ENCODE results near the gene TLL2. TPM values are rescaled to one million over a fixed set of nuclear protein-coding genes. Genes with fewer than 3 reads are reported as not detected.

Gene TLL2
- total RNA-seq, 1 donor from 2014 or later = 1.9 TPM

DNA sequence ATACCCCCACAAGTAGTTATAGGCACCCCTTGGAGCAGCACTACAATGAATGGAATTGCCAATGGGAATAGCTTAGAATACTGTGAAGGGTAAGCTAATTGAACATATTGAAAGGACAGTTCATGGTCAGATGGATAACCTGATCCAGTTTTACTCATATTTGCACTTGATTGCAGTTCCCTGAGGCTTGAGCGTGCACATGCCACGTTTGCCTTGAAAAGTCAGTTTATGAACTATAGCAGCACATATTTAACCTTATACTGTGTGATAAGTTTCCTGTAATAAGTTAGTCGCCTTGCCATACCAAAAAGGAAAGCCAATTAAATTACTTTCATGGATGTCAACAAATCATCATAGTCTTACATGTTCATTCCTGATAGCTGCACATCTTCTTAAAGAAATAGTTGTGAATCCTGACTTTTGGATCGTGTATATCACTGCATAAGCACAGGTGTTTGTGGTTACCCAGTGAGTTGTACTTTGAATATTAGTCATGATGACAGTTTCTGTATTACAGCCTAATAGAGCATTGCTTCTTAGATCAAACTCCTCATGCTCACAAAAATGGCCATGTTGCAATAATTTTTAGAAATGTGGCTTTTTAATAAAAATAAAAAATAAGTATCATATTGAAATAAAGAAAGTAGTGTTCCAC is 187.9 kb downstream of the TLL2 start:
- no peak for DNase-seq (ENCODE audit: low spot score)
- Mint-ChIP-seq H3K36me3 (ENCODE audit: low read depth) (no peaks in the 10 kb centered on the region), H3K4me1 (ENCODE audit: low read depth) (no peaks in the 10 kb centered on the region), H3K27ac (ENCODE audit: unreplicated experiment) (no peak overlapping the region), H3K4me3 (ENCODE audit: unreplicated experiment) (no peak overlapping the region), H3K9me3 (ENCODE audit: low read depth) (no peaks in the 10 kb centered on the region), H3K27me3 (ENCODE audit: low read depth) (peaks cover 43% of the 10 kb centered on the region)
- TF ChIP-seq, protein P1, sequence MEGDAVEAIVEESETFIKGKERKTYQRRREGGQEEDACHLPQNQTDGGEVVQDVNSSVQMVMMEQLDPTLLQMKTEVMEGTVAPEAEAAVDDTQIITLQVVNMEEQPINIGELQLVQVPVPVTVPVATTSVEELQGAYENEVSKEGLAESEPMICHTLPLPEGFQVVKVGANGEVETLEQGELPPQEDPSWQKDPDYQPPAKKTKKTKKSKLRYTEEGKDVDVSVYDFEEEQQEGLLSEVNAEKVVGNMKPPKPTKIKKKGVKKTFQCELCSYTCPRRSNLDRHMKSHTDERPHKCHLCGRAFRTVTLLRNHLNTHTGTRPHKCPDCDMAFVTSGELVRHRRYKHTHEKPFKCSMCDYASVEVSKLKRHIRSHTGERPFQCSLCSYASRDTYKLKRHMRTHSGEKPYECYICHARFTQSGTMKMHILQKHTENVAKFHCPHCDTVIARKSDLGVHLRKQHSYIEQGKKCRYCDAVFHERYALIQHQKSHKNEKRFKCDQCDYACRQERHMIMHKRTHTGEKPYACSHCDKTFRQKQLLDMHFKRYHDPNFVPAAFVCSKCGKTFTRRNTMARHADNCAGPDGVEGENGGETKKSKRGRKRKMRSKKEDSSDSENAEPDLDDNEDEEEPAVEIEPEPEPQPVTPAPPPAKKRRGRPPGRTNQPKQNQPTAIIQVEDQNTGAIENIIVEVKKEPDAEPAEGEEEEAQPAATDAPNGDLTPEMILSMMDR (IDR thresholded peaks at IDR 0.05) = no peak

GRCh38 chr10:96324447-96324846 is 189.3 kb downstream of the TLL2 start:
- no peak overlapping the region for H3K4me3 Mint-ChIP-seq (ENCODE audit: unreplicated experiment)
- H3K27ac Mint-ChIP-seq (ENCODE audit: unreplicated experiment) = no peak overlapping the region
- no peaks in the 10 kb centered on the region for H3K4me1 Mint-ChIP-seq (ENCODE audit: low read depth)
- DNase-seq (ENCODE audit: low spot score) = no peak
- H3K27me3 Mint-ChIP-seq (ENCODE audit: low read depth) = peaks cover 33% of the 10 kb centered on the region
- TF ChIP-seq, protein P1 (IDR thresholded peaks at IDR 0.05) = no peak
- H3K36me3 Mint-ChIP-seq (ENCODE audit: low read depth) = no peaks in the 10 kb centered on the region
- H3K9me3 Mint-ChIP-seq (ENCODE audit: low read depth) = no peaks in the 10 kb centered on the region

DNA sequence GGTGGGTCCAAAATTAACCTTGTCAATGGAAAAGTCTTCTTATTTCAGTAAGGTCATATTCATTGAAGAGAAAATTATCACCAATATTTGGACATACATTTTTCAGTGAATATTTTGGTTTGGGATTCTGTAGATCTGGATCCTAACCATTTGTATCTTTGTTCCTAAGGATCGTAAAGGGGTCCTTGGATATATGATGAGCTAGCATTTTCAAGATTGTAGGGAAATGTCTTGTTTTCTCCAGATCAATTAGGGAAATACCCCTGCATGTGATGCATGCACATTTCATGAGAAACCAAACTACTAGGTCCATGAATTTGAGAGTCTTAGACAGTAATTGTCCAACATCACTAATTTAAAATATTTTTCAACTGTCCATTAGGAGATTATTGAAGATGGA is 191.5 kb downstream of the TLL2 start:
- Mint-ChIP-seq H3K27me3 (ENCODE audit: low read depth) (peaks cover 24% of the 10 kb centered on the region), H3K36me3 (ENCODE audit: low read depth) (no peaks in the 10 kb centered on the region), H3K4me3 (ENCODE audit: unreplicated experiment) (no peak overlapping the region), H3K27ac (ENCODE audit: unreplicated experiment) (no peak overlapping the region), H3K9me3 (ENCODE audit: low read depth) (no peaks in the 10 kb centered on the region), H3K4me1 (ENCODE audit: low read depth) (no peaks in the 10 kb centered on the region)
- no peak for DNase-seq (ENCODE audit: low spot score)
- TF ChIP-seq, protein P1 (IDR thresholded peaks at IDR 0.05) = no peak

- Mint-ChIP-seq H3K9me3 (ENCODE audit: low read depth) (no peaks in the 10 kb centered on the region), H3K4me3 (ENCODE audit: unreplicated experiment) (no peak overlapping the region), H3K27ac (ENCODE audit: unreplicated experiment) (no peak overlapping the region), H3K4me1 (ENCODE audit: low read depth) (no peaks in the 10 kb centered on the region), H3K36me3 (ENCODE audit: low read depth) (no peaks in the 10 kb centered on the region), H3K27me3 (ENCODE audit: low read depth) (peaks cover 22% of the 10 kb centered on the region)
- no peak for DNase-seq (ENCODE audit: low spot score)
- TF ChIP-seq, protein P1 (IDR thresholded peaks at IDR 0.05) = peak; percentile 11
Measured at GRCh38 chr10:96321822-96322221, 191.9 kb downstream of the TLL2 start.

DNA sequence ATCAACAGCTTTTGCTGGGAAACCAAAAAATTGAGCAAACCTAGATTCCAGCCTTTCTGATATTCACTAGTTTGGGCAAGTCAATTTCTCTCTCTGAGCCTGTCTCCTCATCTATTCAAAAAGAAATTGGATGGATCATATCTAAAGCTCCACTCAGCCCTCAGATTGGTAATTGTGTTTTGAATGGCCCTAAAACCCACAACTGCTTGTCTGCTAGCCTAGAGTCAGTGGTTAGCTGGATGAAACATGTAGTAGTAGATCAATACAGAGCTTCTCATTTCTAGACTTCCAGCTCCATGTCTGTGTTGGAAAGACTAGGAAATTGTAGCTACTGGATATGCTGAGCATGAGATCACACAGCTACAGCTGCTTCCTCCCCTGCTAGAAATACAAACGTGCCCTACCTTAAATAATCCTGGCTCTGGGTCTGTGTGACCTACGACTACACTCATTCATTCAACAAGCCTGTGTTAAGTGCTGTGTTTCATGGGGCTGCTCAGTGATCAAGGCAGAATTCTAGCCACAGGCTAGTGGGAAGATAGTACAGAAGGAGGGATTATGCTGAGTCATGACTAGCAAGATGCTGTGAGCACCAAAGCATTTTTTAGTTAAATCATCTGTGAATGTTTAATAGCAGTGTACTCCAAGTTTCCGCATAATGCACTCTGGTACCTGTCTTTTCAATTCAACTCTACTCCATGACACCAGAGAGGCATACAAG is 193.8 kb downstream of the TLL2 start:
- no peak for DNase-seq (ENCODE audit: low spot score)
- H3K36me3 Mint-ChIP-seq (ENCODE audit: low read depth) = no peaks in the 10 kb centered on the region
- H3K27me3 Mint-ChIP-seq (ENCODE audit: low read depth) = peaks cover 18% of the 10 kb centered on the region
- TF ChIP-seq, protein P1 (IDR thresholded peaks at IDR 0.05) = no peak
- H3K4me1 Mint-ChIP-seq (ENCODE audit: low read depth) = no peaks in the 10 kb centered on the region
- no peaks in the 10 kb centered on the region for H3K9me3 Mint-ChIP-seq (ENCODE audit: low read depth)
- H3K4me3 Mint-ChIP-seq (ENCODE audit: unreplicated experiment) = no peak overlapping the region
- H3K27ac Mint-ChIP-seq (ENCODE audit: unreplicated experiment) = no peak overlapping the region
